NCI-H2081 treated with DMSO at 0.1 percent for 48 hours (cell line): Measurements from ENCODE around the gene EPHB2.
"Not testable (repeated sequence)": the region's sequence is repeated elsewhere in the genome, so short reads cannot be mapped to it uniquely, and the experiment has no call there.

ENCODE experiments used
- DNase-seq: peaks from one replicate; lab custom pipeline; 2025; lab: John Stamatoyannopoulos, UW

EPHB2 gene

DNA sequence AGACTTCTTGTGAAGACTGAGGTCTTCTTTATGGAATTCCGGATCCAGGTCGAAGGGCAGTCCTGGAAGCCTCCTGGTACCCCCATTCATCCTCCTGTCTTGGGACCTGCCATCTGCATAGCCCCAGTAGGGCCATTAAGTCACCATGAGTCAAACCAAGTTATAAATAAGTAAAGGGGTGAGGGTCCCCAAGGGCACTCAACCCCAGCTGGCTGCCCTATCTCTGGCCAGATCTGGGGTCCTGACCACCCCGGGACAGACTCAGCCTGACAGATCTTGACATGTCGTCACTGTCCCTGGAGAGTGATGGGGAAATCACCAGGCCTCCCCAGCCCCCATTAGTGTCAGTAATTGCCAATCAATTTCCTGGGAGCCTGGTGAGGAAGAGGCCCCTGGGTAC lies 108.7 kb downstream of the EPHB2 start:
- DNase-seq: no peak

DNA sequence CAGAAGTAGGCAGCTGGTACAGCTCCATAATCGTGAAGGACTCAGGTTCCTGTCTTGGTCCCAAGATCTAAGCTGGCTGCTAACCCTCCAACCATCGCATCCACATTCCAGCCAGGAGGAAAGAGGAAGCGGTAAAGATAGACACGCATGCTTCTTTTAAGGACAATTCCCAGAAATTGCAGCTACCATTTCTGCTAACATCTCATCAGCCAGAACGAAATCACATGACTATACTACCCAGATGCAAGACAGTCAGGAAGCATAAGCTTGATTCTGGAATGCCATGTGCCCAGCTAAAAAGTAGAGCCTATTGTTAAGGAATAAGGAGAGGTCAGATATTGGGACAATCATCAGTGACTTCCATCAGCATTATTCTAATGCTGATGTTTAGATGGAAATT lies 110.4 kb downstream of the EPHB2 start:
- DNase-seq: no peak

DNA sequence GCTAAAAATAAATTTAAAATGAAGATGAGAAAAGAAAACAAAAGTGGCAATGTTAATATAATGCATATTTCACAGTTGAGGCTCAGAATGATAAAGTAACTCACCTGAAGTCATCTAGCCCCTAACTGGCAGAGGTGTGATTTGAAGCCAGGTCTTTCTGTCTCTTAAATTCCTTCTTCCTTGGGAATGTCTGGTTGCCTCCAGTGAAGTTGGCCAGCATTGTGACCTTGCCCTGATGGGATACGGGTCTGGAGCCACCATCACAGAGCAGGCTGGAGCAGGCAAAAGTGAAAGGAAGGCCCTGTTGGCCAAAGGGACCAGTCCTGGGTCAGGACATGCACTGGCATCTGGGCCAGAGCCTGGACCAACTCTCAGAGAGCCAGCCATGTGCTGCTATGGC lies 111.7 kb downstream of the EPHB2 start:
- no peak for DNase-seq

DNA sequence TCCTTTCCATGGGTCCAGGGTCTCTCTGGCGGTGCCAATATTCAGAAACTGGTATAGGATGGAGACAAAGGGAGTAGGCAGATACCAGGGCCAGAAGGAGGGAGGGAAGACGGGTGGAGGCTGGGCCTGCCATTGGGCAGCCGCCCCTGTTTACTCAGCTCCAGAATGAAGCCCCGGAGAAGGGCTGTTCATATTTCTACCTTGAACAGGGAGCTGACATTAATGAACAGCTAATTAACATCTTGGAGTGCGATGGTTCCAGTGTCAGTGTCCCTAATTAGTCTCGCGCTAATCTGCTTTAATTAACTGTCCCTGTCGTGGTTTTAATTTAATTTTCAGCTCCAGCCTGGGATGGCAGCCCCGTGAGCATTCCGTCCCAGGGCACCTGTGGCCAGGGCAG lies 113.8 kb downstream of the EPHB2 start:
- DNase-seq: no peak

DNA sequence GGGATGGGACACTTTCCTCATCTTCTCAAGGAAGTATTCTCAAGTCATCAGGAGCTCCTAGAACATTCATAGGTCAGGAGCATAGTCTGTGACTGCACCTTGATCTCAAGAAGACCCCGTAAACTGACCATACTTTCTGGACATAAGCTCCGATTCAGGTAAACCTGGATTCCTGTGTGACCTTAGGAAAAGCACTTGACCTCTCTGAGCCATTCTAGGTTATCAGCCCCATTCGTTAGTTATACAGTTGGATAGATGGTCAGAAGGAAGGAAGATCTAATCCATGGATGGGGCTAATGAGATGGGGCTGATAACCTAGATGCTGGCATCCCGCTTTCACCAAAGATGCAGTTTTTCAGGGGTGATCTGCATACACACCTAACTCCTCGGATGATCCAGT lies 114.3 kb downstream of the EPHB2 start:
- no peak for DNase-seq

DNA sequence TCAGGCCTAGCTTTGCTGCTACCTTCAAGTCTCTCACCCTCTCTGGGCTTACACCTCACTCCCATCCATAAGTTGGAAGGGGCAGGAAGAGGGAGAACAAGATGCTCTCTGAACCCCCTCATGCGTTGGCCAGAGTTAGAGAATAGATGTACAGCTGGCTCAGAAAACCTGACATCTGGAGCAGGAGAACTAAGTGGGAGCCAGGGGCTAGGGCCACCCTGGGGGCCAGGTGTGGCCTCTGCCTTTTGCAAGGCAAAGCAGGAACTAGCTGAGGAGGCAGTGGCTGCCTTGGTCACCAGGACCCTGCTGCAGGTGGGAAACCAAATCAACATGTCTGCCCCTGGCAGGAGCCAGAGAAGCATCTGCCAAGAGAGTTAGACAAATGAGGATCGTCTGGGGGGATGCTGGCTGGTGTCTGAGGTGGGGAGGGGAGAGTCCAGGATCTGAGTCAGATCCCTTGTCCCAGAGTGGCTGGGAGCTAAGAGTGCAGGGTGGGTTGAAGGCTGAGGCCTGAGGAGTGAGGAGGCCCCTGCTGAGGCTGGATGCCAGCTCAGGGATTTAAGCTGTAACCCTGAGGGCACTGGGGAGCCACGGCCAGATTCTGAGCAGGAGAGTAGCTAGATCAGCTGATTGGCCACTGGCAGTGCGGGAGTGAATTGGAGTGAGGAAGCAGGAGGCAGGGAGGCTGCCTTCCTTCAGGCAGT lies 115.0 kb downstream of the EPHB2 start:
- no peak for DNase-seq

DNA sequence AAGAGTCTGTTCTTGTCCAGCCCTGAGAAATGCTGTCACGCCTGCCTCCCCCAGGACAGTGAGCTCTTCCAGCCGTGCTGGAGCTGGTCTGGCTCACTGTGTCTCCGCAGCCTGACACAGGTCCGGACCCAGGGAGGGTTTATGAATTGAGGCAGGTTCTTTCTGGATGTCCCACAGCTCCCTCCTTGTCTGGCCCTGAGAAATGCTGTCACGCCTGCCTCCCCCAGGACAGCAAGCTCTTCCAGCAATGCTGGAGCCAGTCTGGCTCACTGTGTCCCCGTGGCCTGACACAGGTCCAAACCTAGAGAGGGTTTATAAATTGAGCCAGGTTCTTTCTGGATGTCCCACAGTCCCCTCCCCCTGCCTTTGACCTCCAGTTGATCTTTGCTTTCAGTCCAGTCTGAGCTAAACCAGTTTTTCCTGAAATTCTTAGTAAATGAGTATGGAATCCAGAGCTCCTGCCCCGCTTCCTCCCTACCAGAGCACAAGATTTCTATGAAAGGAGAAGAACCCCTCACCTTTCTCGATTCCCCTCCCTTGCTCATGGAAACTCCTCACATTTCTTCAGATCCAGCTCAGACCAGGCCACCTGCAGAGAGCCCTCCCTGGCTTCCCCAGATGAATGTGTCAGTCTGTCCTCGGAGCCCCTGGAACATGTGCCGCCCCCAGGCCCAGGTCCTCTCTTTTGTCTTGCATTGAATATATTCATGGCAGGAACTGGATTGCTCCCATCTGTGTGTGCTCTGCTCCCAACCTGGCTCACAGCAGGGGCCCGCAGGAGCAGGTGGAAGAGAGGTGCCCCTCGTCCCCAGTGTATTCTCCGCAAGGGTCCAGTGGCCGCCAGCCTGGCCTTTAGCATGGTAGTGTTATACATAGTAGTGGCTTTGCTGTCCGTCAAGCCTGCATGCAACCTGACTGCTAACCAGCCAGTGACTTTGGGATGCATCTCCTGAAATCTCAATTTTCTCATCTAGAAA lies 116.3 kb downstream of the EPHB2 start:
- DNase-seq: no peak

DNA sequence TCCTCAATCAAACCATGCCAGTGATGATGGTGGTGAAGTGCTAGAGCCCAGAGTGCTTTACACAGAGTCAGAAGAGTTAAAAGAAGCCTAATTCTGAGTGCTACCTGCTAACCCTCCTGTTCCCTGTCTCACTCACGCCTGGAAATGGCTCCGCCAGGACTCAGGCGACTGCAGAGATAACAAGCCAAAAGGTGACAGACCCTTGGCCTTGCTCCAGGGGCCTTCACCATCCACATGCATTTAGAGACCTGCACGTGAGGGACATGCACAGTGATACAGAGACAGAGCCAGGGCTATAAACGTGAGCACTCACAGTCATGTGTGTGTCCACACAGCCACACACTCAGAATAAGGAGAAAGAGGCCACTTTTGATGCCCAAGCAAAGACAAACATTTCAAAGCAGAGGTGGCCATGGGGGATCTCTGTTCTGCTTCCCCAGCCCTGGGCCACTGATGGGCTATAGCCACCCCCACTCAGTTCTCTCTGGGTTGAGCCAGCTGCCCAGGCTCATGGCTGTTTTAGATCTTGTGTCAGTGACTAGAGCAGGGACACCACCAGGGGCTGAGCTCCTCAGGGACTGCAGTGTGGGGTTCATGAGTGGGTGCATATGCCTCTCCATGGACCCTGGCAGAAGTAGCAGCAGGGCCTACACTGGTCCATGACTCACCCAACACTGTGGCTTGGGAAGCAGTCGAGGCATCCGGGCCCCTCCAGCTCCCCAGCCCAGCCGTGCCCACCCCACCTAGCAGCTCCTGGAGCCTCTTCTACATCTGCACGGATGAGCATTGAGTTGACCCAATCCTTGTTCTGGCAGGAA lies 117.2 kb downstream of the EPHB2 start:
- DNase-seq: no peak

DNA sequence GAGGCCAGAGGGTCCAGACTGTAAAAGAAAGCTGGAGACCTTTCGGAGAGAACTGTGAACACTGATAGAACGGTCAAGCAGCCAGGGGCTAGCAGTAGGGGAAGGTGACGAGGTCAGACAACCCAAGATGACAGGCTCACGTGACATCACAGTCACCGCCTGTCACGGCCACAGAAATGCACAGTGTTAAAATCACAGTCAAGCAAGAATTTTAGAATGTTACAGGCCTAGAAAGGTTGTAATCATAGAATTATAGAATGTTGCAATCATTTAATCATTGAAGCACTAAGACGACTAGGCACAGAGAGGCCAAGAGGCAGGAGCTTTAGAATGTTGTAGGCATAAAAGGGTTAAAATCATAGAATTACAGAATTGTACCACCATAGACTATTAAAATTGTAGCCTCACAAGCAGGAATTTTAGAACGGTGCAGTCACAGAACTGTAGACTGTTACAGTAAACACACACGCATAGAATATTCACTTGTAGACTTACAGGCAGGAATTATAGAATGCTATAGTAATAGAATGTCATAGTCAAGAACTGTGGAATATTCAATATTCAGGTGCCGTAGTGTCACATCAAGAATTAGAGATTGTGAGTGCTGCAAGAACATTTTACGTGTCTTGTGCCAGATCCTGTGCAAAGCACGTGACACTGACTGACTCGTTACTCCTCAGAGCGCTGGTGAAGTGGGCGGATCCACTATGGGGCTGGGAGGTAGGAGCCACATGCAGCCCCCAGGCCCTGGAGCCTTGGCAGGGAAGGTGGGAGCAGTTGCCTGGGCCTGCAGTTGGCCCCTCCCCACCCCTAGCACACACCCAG lies 118.1 kb downstream of the EPHB2 start:
- DNase-seq: no peak

DNA sequence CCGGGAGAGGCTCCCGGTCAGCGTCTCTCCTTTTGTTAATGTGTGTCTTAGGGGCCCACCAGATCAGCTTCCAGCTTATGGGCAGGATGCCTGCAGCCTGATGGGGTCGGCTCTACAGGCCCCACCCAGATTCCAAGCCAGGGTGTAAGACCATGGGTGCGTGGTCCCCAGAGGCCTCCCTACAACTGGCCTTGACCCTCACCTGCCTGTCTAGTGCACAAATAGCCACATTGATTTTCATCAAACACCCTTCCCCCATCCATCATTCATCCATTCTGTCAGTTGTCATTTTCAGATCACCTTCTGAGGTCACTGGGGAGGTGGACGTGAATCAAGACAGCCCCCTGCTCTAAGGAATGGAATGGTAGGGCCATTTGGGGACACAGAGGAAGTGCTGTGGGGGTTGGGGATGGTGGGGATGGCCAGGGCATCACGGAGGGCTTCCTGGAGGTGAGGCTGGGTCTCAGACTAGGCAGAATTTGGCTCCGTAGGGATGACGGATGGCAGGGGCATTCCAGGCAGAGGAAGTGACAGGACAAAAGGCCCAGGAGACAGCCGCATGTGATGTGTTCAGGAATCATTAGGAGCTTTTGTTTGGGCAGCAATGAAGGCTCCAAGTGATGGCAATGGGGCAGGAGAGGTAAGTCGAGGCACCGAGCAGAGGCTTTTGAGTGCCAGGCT lies 118.8 kb downstream of the EPHB2 start:
- DNase-seq: no peak

DNA sequence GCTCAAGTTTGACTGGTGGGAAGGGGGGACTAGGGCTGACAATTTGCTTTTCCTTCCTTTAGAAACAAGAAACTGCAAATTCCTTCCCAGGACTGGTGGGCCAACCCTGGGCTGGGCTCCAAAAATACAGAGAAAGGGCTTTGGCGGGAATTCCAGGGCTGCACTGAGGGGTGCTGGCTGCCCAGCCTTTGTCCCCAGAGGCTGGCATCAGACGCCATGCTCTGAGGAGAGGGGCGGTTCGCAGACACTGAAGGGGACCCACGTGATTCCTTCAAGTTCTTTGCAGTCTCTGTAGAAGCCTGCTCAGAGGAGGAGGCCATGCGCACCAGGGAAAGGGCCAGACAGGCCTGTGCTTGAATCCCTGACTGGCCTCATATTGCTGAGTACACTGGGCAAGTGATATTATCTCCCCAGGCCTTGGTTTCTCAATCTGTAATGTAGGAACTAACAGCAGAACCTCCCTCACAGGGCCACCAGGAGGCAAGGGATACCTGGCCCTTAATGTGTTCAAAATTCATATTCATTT lies 119.5 kb downstream of the EPHB2 start:
- DNase-seq: no peak

DNA sequence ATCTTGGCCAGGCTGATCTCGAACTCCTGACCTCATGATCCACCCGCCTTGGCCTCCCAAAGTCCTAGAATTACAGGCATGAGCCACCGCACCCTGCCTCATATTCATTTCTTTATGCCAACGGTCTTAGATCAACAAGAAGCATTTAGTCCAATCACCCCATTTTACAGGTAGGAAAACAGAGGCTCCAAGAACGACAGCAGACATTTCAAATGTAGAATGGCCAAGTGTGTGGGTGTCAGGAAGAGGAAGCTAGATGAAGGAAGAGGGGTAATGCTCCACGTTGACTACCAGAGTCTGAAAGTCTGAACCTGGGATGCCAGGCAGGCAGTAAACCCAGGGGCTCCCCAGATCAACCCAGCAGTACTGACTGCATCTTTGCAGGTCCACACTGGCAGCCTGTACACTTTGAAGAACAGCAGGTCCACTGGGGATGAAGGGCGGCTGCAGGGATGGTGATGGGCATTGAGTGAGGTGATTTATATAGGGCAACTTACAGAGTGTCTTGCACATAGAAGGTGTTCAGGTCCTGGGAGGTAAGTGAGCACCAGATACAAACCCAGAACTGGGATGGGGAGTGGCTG lies 120.2 kb downstream of the EPHB2 start:
- DNase-seq: no peak

DNA sequence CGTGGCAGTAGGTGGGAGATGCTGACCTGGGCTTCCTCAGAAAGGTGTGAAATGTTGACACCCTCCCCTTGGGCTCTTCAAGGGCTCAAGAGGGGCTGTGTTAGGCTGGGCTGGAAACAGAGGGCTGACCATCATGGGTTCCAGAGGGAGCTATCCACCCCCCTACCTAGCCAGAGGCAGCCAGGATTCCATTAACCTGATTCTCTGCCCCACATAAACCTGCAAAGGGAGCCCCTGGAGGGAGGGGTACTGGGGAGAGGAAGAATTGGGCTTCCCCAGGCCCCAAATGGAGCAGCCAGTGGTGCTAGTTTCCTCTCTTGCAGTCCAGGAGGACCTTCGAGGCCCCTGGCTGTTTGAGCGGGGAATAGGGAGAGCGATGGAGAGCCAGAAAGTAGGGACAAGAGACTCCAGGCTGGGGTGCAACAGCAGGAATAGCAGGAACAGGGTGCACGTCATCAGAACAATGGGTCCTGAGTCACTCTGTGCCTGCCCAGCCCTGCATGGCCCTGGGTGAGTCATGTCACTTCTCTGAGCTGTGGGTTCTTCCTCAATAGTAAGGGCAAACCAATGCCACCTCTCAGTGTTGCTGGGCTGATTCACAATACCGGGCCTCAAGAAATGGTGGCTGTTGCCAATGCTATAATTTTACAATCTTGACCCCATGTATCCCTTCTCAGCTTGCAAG lies 121.2 kb downstream of the EPHB2 start:
- no peak for DNase-seq

DNA sequence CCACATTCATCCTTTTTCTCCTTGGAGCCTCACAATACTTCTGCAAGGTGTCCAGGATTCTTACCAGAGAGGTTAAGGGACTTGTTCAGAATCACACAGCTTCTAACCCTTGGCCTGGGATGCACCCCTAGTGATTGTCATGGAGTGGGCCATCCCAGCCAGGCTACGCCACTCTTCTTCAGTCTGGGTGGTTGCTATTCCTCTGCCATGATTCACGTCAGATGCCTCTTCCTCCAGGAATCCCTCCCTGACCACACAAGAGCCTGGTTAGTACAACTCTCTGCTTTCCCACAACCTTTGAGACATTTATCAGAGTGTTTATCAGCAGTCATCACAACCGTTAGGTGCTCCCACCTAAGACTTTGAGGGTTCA lies 121.8 kb downstream of the EPHB2 start:
- DNase-seq: no peak

DNA sequence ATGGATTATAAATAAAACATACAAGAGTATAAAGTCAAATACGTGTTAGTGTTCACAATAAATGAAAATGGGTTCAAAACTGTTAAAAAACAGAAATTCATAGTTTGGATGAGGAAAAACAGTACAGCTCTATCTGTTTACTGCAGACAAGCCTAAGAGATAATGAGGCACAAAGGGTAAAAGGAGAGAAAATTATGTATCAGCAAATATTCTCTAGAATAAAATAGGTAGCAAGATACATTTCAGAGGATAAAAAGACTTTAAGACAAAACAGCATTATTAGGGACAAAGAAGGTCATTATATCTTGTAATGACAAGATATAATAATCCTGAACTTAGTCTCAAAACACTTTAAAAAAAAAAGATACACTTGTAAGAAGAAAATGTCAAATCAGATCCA lies 123.1 kb downstream of the EPHB2 start:
- DNase-seq: no peak

DNA sequence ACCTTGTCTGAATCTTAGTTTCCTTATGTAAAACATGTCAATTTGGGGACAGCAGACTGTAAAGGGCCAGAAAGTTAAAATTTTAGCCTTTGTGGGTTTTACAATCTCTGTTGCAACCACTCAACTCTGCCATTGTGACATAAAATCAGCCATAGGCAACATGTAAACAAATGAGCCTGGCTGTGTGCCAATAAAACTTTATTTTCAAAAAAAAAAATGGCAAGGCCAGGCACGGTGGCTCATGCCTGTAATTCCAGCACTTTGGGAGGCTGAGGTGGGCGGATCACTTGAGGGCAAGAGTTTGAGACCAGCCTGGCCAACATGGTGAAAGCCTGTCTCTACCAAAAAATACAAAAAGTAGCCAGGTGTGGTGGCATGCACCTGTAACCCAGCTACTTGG lies 123.8 kb downstream of the EPHB2 start:
- DNase-seq: not testable (repeated sequence)

DNA sequence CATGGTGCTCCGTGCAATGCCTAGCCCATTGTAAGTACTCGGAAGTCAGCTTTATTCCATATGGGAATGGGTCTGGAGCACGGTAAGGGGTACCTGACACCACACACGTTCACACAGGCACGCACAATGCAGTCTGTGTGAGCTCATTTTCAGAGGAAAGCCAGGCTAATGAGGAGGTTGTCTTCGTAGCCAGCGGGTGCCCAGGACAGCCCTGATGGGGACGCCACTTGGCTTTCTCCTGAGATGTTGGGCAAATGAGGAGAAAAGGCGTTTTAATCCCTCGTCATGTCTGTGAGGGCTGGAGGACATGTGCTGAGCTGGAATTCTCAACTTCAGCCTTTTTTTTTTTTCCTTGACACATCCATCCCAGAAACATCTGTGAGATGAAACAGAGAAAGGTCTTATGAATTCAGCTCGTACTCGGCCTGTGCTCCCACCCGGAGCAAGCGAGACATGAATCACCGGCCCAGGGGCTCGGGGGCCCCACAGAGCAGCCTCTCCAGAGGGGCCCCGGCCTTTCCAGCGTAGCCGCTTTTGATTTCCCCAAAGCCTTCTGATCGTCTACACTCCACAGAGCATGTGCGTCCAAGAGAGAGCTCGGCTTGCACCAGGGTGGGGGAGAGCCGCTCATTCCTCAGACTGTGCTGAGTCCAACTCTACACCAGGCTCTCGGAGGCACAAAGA lies 125.1 kb downstream of the EPHB2 start:
- no peak for DNase-seq

DNA sequence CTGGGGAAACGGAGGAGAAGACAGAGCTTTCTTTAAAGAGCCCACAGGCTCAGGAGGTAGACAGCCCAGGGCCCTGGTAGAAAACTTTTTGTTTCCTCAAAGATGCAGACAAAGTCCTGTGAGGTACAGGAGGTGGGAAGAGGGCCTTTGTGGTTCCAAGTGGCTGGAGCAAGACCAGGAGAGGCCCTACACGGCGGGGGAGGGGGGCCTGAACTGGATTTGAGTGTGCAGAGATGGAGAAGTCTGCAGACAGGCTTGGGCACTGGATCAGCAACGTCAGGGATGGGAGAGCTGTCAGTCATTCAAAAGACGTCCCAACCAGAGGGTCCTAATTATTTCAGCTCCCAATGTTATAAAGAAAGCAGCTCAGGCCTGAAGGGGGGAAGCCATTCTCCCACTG lies 126.2 kb downstream of the EPHB2 start:
- DNase-seq: no peak

DNA sequence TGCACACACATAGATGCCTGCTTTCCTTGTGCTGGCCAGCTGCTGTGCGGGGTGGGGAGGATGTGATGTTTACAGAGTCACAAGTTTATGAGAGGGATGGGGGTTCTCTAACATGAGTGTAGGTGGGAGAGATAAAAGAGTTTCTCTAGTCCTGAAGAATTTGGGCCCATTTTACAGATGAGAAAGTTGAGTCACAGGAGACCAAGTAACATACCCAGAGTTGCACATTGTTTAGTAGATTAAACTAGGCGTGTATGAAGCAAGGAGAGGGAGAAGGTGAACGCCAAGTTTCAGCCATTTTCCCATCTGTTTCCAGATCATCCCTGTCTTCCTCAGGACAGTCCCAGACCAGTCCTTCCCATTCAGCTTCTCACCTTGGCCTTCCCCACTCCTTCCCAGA lies 126.7 kb downstream of the EPHB2 start:
- no peak for DNase-seq
